H1 (cell line): ENCODE data around the gene THADA. TPM values are rescaled to one million over a fixed set of nuclear protein-coding genes. Genes with fewer than 3 reads are reported as not detected.

Source experiments
- CTCF ChIA-PET: fragments of 300-600 bp; sonication (Branson Sonifier 250); formaldehyde crosslinking; loops from one replicate; lab custom pipeline; 2021; ENCODE audit not compliant: partially characterized antibody; lab: Charles Lee
- POLR2A ChIA-PET: fragments of 300-600 bp; sonication (Branson Sonifier 250); formaldehyde crosslinking; loops from one replicate; lab custom pipeline; 2021; ENCODE audit warnings: inconsistent platforms; ENCODE audit not compliant: partially characterized antibody; lab: Charles Lee
- DNase-seq, 2 experiments: peaks; one replicate each; pipeline versions ENCODE4 v3.0.0 to v3.0.0-alpha.2; 2010 to 2022; ENCODE audit warnings: low spot score in 2 of 2, low read depth in 1 of 2, mixed read lengths in 1 of 2
- FAIRE-seq: peaks from 2 replicates; lab custom pipeline; 2011; peaks lifted over from hg19 to GRCh38; lab: Jason Lieb, UNC
- H2AFZ ChIP-seq: 2 replicates; pipeline ENCODE4 v1.8.1; 2012; ENCODE audit warnings: low read length, inconsistent platforms
- H2AK5ac ChIP-seq: 2 replicates; pipeline ENCODE4 v1.6.1; 2013; ENCODE audit warnings: low read depth, low read length
- H2BK120ac ChIP-seq: replicated peaks from 2 replicates; pipeline ENCODE3; 2013; ENCODE audit warnings: low read depth, low read length, inconsistent platforms
- H2BK12ac ChIP-seq: 2 replicates; pipeline ENCODE4 v1.6.1; 2013; ENCODE audit warnings: low read depth, low read length
- H2BK15ac ChIP-seq: 2 replicates; pipeline ENCODE4 v1.6.1; 2013; ENCODE audit warnings: low read length
- H2BK20ac ChIP-seq: 2 replicates; pipeline ENCODE4 v1.6.1; 2013; ENCODE audit warnings: low read length
- H2BK5ac ChIP-seq: 2 replicates; pipeline ENCODE4 v1.6.1; 2013; ENCODE audit warnings: low read depth, low read length
- H3K14ac ChIP-seq: 2 replicates; pipeline ENCODE4 v1.6.1; 2013; ENCODE audit warnings: inconsistent platforms; ENCODE audit not compliant: insufficient read length
- H3K18ac ChIP-seq: 2 replicates; pipeline ENCODE4 v1.6.1; 2013; ENCODE audit warnings: low read length; ENCODE audit errors: extremely low read depth
- H3K23ac ChIP-seq: 2 replicates; pipeline ENCODE4 v1.6.1; 2013; ENCODE audit warnings: inconsistent platforms; ENCODE audit not compliant: insufficient read length
- H3K23me2 ChIP-seq: 2 replicates; pipeline ENCODE4 v1.6.1; 2013; ENCODE audit warnings: low read depth, low read length
- H3K27ac ChIP-seq: 2 replicates; pipeline ENCODE4 v1.6.1; 2011; ENCODE audit warnings: low read depth, low read length, inconsistent platforms
- H3K27me3 ChIP-seq, 4 experiments: replicated peaks in 1 of 4; 1 replicate in 1 of 4; 2 replicates in 3 of 4; pipeline versions ENCODE4 v1.6.1 to v1.8.1; 2011 to 2013; ENCODE audit warnings: low read length in 3 of 4, mild to moderate bottlenecking in 3 of 4, inconsistent platforms in 2 of 4, mixed read lengths in 2 of 4, moderate library complexity in 1 of 4; ENCODE audit not compliant: control insufficient read depth in 3 of 4, insufficient read depth in 3 of 4; ENCODE audit errors: extremely low read depth in 1 of 4
- H3K36me3 ChIP-seq, 4 experiments: 2 replicates each; pipeline versions ENCODE4 v1.6.1 to v1.8.1; 2011 to 2013; ENCODE audit warnings: mild to moderate bottlenecking in 4 of 4, low read length in 3 of 4, moderate library complexity in 2 of 4, control low read depth in 1 of 4, inconsistent platforms in 1 of 4; ENCODE audit not compliant: insufficient read depth in 4 of 4, control insufficient read depth in 2 of 4
- H3K4ac ChIP-seq: replicated peaks from 2 replicates; pipeline ENCODE3; 2013; ENCODE audit warnings: low read length, low read depth, mixed read lengths, inconsistent platforms; ENCODE audit not compliant: insufficient read length
- H3K4me1 ChIP-seq, 4 experiments: replicated peaks in 1 of 4; 1 replicate in 1 of 4; 2 replicates in 3 of 4; pipeline versions ENCODE4 v1.6.1 to v1.8.1; 2011 to 2013; ENCODE audit warnings: low read length in 3 of 4, inconsistent platforms in 2 of 4, mixed read lengths in 1 of 4; ENCODE audit not compliant: insufficient read depth in 4 of 4, control insufficient read depth in 3 of 4
- H3K4me2 ChIP-seq, 2 experiments: 2 replicates each; pipeline versions ENCODE4 v1.6.1 to v1.8.1; 2011 to 2013; ENCODE audit warnings: low read depth in 2 of 2, low read length in 2 of 2, control low read depth in 1 of 2, inconsistent platforms in 1 of 2, mild to moderate bottlenecking in 1 of 2; ENCODE audit not compliant: insufficient read depth in 1 of 2
- H3K4me3 ChIP-seq, 4 experiments: fragments of 200-600, 300-600 bp in 1 of 4; sonication (generic), shearing (Covaris generic), sonication (Bioruptor Twin) in 1 of 4; 2 replicates each; pipeline versions ENCODE4 v1.5.1 to v1.8.1; 2011 to 2016; ENCODE audit warnings: low read length in 4 of 4, low read depth in 3 of 4, control low read depth in 2 of 4, inconsistent platforms in 2 of 4, mild to moderate bottlenecking in 2 of 4, mixed read lengths in 1 of 4, moderate library complexity in 1 of 4; ENCODE audit not compliant: insufficient read depth in 2 of 4; ENCODE audit errors: extremely low read depth in 1 of 4
- H3K56ac ChIP-seq: replicated peaks from 2 replicates; pipeline ENCODE3; 2013; ENCODE audit warnings: low read depth, mild to moderate bottlenecking, mixed read lengths, low read length, inconsistent platforms; ENCODE audit not compliant: insufficient read length
- H3K79me1 ChIP-seq: 2 replicates; pipeline ENCODE4 v1.6.1; 2013; ENCODE audit warnings: low read depth, low read length, control low read depth
- H3K79me2 ChIP-seq, 2 experiments: 2 replicates each; pipeline versions ENCODE4 v1.6.1 to v1.8.1; 2012 to 2013; ENCODE audit warnings: low read length in 2 of 2, mild to moderate bottlenecking in 2 of 2, inconsistent platforms in 1 of 2; ENCODE audit not compliant: insufficient read depth in 2 of 2, control insufficient read depth in 1 of 2
- H3K9ac ChIP-seq, 4 experiments: replicated peaks in 1 of 4; 1 replicate in 1 of 4; 2 replicates in 3 of 4; pipeline versions ENCODE4 v1.6.1 to v1.8.1; 2011 to 2013; ENCODE audit warnings: low read depth in 3 of 4, low read length in 3 of 4, control low read depth in 2 of 4, mild to moderate bottlenecking in 2 of 4, moderate library complexity in 2 of 4, inconsistent platforms in 1 of 4; ENCODE audit errors: extremely low read depth in 1 of 4
- H3K9me3 ChIP-seq, 2 experiments: 2 replicates each; pipeline versions ENCODE4 v1.6.1 to v1.8.1; 2012 to 2013; ENCODE audit warnings: mild to moderate bottlenecking in 2 of 2, moderate library complexity in 2 of 2, control low read depth in 1 of 2, inconsistent platforms in 1 of 2, low read depth in 1 of 2, low read length in 1 of 2, mixed read lengths in 1 of 2; ENCODE audit not compliant: insufficient read depth in 2 of 2
- H4K20me1 ChIP-seq, 2 experiments: replicated peaks in 1 of 2; 2 replicates each; pipeline versions ENCODE3 to v1.8.1; 2011 to 2013; ENCODE audit warnings: inconsistent platforms in 2 of 2, low read length in 2 of 2, mild to moderate bottlenecking in 1 of 2; ENCODE audit not compliant: insufficient read depth in 2 of 2, control insufficient read depth in 1 of 2
- H4K5ac ChIP-seq: 2 replicates; pipeline ENCODE4 v1.6.1; 2013; ENCODE audit warnings: low read length, low read depth, mixed read lengths, inconsistent platforms; ENCODE audit not compliant: insufficient read length
- H4K8ac ChIP-seq: 2 replicates; pipeline ENCODE4 v1.8.0; 2013; ENCODE audit warnings: mild to moderate bottlenecking, moderate library complexity, low read length, inconsistent platforms; ENCODE audit not compliant: insufficient read depth; ENCODE audit errors: extremely low read depth
- H4K91ac ChIP-seq: replicated peaks from 2 replicates; pipeline ENCODE3; 2013; ENCODE audit warnings: low read length, mixed read lengths, inconsistent platforms; ENCODE audit not compliant: insufficient read length
- BRCA1 ChIP-seq: IDR thresholded peaks from 2 replicates; pipeline ENCODE4 v1.6.1; 2012; ENCODE audit warnings: low read depth, low read length, improper control_type of control experiment
- EP300 ChIP-seq, 2 experiments: IDR thresholded peaks; 1 replicate in 1 of 2; 2 replicates in 1 of 2; pipeline ENCODE4 v1.6.1; 2011 to 2012; ENCODE audit warnings: low read depth in 2 of 2, low read length in 2 of 2, mild to moderate bottlenecking in 2 of 2, borderline replicate concordance in 1 of 2, inconsistent platforms in 1 of 2, moderate library complexity in 1 of 2
- GABPA ChIP-seq: IDR thresholded peaks from 2 replicates; pipeline ENCODE4 v1.6.1; 2011; ENCODE audit warnings: mild to moderate bottlenecking, low read length, moderate library complexity, borderline replicate concordance; ENCODE audit not compliant: insufficient read depth
- KDM5A ChIP-seq: fragments of 200-600 bp; IDR thresholded peaks from 2 replicates; pipeline ENCODE4 v1.7.1; 2012; ENCODE audit warnings: mild to moderate bottlenecking, low read length, inconsistent platforms, mixed read lengths
- POLR2A ChIP-seq, 2 experiments: IDR thresholded peaks; 1 replicate in 1 of 2; 2 replicates in 1 of 2; pipeline ENCODE4 v1.6.1; 2011; ENCODE audit warnings: low read depth in 2 of 2, low read length in 2 of 2, mild to moderate bottlenecking in 2 of 2; ENCODE audit errors: control extremely low read depth in 1 of 2
- RAD21 ChIP-seq, 2 experiments: IDR thresholded peaks in 1 of 2; conservative IDR thresholded peaks in 1 of 2; 2 replicates each; pipeline ENCODE4 v1.6.1; 2011; ENCODE audit warnings: low read depth in 2 of 2, low read length in 2 of 2, improper control_type of control experiment in 1 of 2, inconsistent platforms in 1 of 2, mild to moderate bottlenecking in 1 of 2, moderate library complexity in 1 of 2
- RBBP5 ChIP-seq: IDR thresholded peaks from 2 replicates; pipeline ENCODE4 v1.7.1; 2012; ENCODE audit warnings: low read depth, mild to moderate bottlenecking, inconsistent platforms, low read length, moderate library complexity, borderline replicate concordance
- TAF1 ChIP-seq: IDR thresholded peaks from 2 replicates; pipeline ENCODE4 v1.6.1; 2011; ENCODE audit warnings: mild to moderate bottlenecking, low read depth, low read length
- TCF12 ChIP-seq: IDR thresholded peaks from 2 replicates; pipeline ENCODE4 v1.6.1; 2011; ENCODE audit warnings: low read depth, mild to moderate bottlenecking, low read length
- WGBS, 2 experiments: shearing (Covaris generic) in 1 of 2; methylation state at CpG; one replicate each; pipeline versions ENCODE4 v1.1.6 to v1.1.7; 2013 to 2015; ENCODE audit warnings: low lambda C conversion rate in 2 of 2, mixed read lengths in 2 of 2, inconsistent platforms in 1 of 2, low coverage in 1 of 2, missing lambda C conversion rate in 1 of 2; ENCODE audit not compliant: insufficient replicate concordance in 2 of 2, insufficient coverage in 1 of 2, insufficient read length in 1 of 2; ENCODE audit errors: extremely low coverage in 1 of 2, missing lambda C conversion rate in 1 of 2; 5-methylcytosine and 5-hydroxymethylcytosine counted together
- polyA plus RNA-seq, 7 experiments: library from polyadenylated mRNA; depleted of rRNA in 3 of 7; stranded (reverse) in 5 of 7; unstranded in 2 of 7; fragments of >200 nt in 5 of 7; fragments of 200-250 nt in 2 of 7; gene quantifications; 1 replicate in 5 of 7; 2 replicates in 1 of 7; 4 replicates in 1 of 7; pipeline versions ENCODE4 v1.2.1 to v1.2.3, GENCODE V29; 2011 to 2013; ENCODE audit warnings: missing spikeins in 2 of 7, mixed read lengths in 2 of 7
- total RNA-seq: library from RNA; stranded (reverse); fragmentation: NEBNext Ultra II Directional; extraction: Animal tissue kit (Norgen Biotek cat#: 25700); gene quantifications from 2 replicates; pipeline ENCODE4 v1.2.1, GENCODE V29; 2021

THADA gene
- total and polyA plus RNA-seq, 2 of the 8 experiments (the other 6 are each of a cell fraction or from before 2014, with no cell fraction given): 22.4 to 26.8 TPM

- CTCF ChIA-PET: no interaction called here
- Histone ChIP-seq H3K9me3 (no peaks in the 10 kb centered on the region), H2AFZ (no peak overlapping the region)
- TF ChIP-seq RBBP5 (no peak), TAF1 (no peak), KDM5A (no peak), TCF12 (no peak), EP300 (IDR thresholded peaks at IDR 0.05; ENCODE audit: borderline replicate concordance in 1 of 2, low read depth in 2 of 2, low read length in 2 of 2) (no peak), BRCA1 (no peak), POLR2A (IDR thresholded peaks at IDR 0.05; ENCODE audit: control extremely low read depth in 1 of 2, low read depth in 2 of 2, low read length in 2 of 2) (no peak), RAD21 (IDR thresholded peaks at IDR 0.05 in 1 of 2, conservative IDR thresholded peaks at IDR 0.05 in 1 of 2; ENCODE audit: low read depth in 2 of 2, low read length in 2 of 2) (no peak), GABPA (no peak)
- TF ChIP-seq, all 59 proteins: peak for 0
- H4K20me1 ChIP-seq: no peaks in the 10 kb centered on the region
- no peaks in the 10 kb centered on the region for H3K79me1 ChIP-seq
- no peak overlapping the region for H4K5ac ChIP-seq
- no peak overlapping the region for H3K4me3 ChIP-seq
- no peak overlapping the region for H4K8ac ChIP-seq
- H2BK20ac ChIP-seq: no peak overlapping the region
- POLR2A ChIA-PET: no interaction called here
- no peaks in the 10 kb centered on the region for H3K36me3 ChIP-seq
- no peak overlapping the region for H2BK15ac ChIP-seq
- H3K23ac ChIP-seq: no peak overlapping the region
- no peaks in the 10 kb centered on the region for H3K79me2 ChIP-seq
- WGBS, 2 experiments: 93% methylated on average over 3 of the region's 3 CpGs; no CpG with 5 or more reads in 1 of the 2 experiments
- H3K23me2 ChIP-seq: no peaks in the 10 kb centered on the region
- H3K4ac ChIP-seq: no peak overlapping the region
- DNase-seq (no peak), FAIRE-seq (no peak)
- no peak overlapping the region for H3K9ac ChIP-seq
- no peak overlapping the region for H3K27ac ChIP-seq
- no peak overlapping the region for H3K56ac ChIP-seq
- H3K4me2 ChIP-seq: no peak overlapping the region
- H3K18ac ChIP-seq: no peak overlapping the region
- no peak overlapping the region for H2BK120ac ChIP-seq
- H3K27me3 ChIP-seq: no peaks in the 10 kb centered on the region
- H2BK12ac ChIP-seq: no peak overlapping the region
- no peak overlapping the region for H4K91ac ChIP-seq
- no peak overlapping the region for H2AK5ac ChIP-seq
- H2BK5ac ChIP-seq: no peak overlapping the region
- no peaks in the 10 kb centered on the region for H3K4me1 ChIP-seq
- no peak overlapping the region for H3K14ac ChIP-seq
Measured at GRCh38 chr2:43412114-43412753, 183.6 kb downstream of the THADA start.
